GM23248 (cell line): ENCODE results near the gene CRB3. TPM values are rescaled to one million over a fixed set of nuclear protein-coding genes. Genes with fewer than 3 reads are reported as not detected.
"Not testable (repeated sequence)": the region's sequence is repeated elsewhere in the genome, so short reads cannot be mapped to it uniquely, and the experiment has no call there.

Source experiments
- DNase-seq: peaks from one replicate; pipeline ENCODE4 v3.0.0-alpha.2; 2015
- H2AFZ ChIP-seq: fragments of 200-600 bp; sonication (generic); 2 replicates; pipeline ENCODE4 v1.6.1; 2016; ENCODE audit warnings: antibody characterized with exemption
- H3F3A ChIP-seq: fragments of 200-600 bp; sonication (generic); 2 replicates; pipeline ENCODE4 v1.6.1; 2016; ENCODE audit warnings: mild to moderate bottlenecking, antibody characterized with exemption, mixed run types; ENCODE audit not compliant: insufficient read depth
- H3K27ac ChIP-seq: fragments of 200-600 bp; sonication (generic); 2 replicates; pipeline ENCODE4 v1.5.1; 2016; ENCODE audit warnings: mild to moderate bottlenecking
- H3K27me3 ChIP-seq: fragments of 200-600 bp; sonication (generic); replicated peaks from 2 replicates; pipeline ENCODE4 v1.6.1; 2016; ENCODE audit warnings: mild to moderate bottlenecking; ENCODE audit not compliant: insufficient read depth
- H3K36me3 ChIP-seq: fragments of 200-600 bp; sonication (generic); 2 replicates; pipeline ENCODE4 v1.6.1; 2016; ENCODE audit warnings: low read depth, mild to moderate bottlenecking
- H3K4me1 ChIP-seq: fragments of 200-600 bp; sonication (generic); 2 replicates; pipeline ENCODE4 v1.6.1; 2016; ENCODE audit warnings: mild to moderate bottlenecking; ENCODE audit not compliant: insufficient read depth
- H3K4me2 ChIP-seq: fragments of 200-600 bp; sonication (generic); one replicate; pipeline ENCODE4 v1.6.1; 2016; ENCODE audit warnings: mild to moderate bottlenecking; ENCODE audit not compliant: unreplicated experiment
- H3K4me3 ChIP-seq: fragments of 200-600 bp; sonication (generic); 2 replicates; pipeline ENCODE4 v1.5.1; 2016; ENCODE audit warnings: mild to moderate bottlenecking
- H3K79me2 ChIP-seq: fragments of 200-600 bp; sonication (generic); 2 replicates; pipeline ENCODE4 v1.6.1; 2016; ENCODE audit warnings: mild to moderate bottlenecking; ENCODE audit not compliant: insufficient read depth
- H3K9ac ChIP-seq: fragments of 200-600 bp; sonication (generic); 2 replicates; pipeline ENCODE4 v1.6.1; 2016; ENCODE audit warnings: mild to moderate bottlenecking
- H3K9me2 ChIP-seq: fragments of 200-600 bp; sonication (generic); 2 replicates; pipeline ENCODE4 v1.6.1; 2016; ENCODE audit warnings: mixed run types, mild to moderate bottlenecking, moderate library complexity; ENCODE audit not compliant: insufficient read depth
- H3K9me3 ChIP-seq: fragments of 200-600 bp; sonication (generic); one replicate; pipeline ENCODE4 v1.6.1; 2017; ENCODE audit warnings: low read depth
- H4K20me1 ChIP-seq: fragments of 200-600 bp; sonication (generic); 2 replicates; pipeline ENCODE4 v1.6.0; 2016; ENCODE audit not compliant: insufficient read depth
- EZH2 ChIP-seq: fragments of 200-600 bp; sonication (generic); IDR thresholded peaks from 2 replicates; pipeline ENCODE4 v1.6.1; 2018; ENCODE audit warnings: antibody characterized with exemption, mild to moderate bottlenecking; ENCODE audit not compliant: insufficient read depth, poor library complexity, severe bottlenecking
- EZH2phosphoT487 ChIP-seq: fragments of 200-600 bp; sonication (generic); IDR thresholded peaks from 2 replicates; pipeline ENCODE4 v1.6.1; 2018; ENCODE audit warnings: antibody characterized with exemption, moderate library complexity, mild to moderate bottlenecking, low read depth; ENCODE audit not compliant: insufficient read depth
- WGBS, 2 experiments: methylation state at CpG; one replicate each; pipeline ENCODE4 v1.1.6; 2015 to 2017; ENCODE audit warnings: low lambda C conversion rate in 2 of 2, low coverage in 1 of 2; ENCODE audit errors: missing lambda C conversion rate in 2 of 2; 5-methylcytosine and 5-hydroxymethylcytosine counted together
- in situ Hi-C: fragments of 300-500 bp; cut with MboI; formaldehyde crosslinking; loops from 2 replicates; pipeline ENCODE4 v1.15.0; 2020
- polyA plus RNA-seq: library from polyadenylated mRNA; unstranded; fragments of >200 nt; fragmentation: Nextera tagmentation; extraction: Ambion mirVana; gene quantifications from 2 replicates; pipeline ENCODE4 v1.2.1, GENCODE V29; 2016
- total RNA-seq: library from RNA; depleted of rRNA; stranded (reverse); fragments of >200 nt; shearing (Covaris generic); gene quantifications from 2 replicates; pipeline ENCODE4 v1.2.3, GENCODE V29; 2014

Gene CRB3
- total and polyA plus RNA-seq, 2 experiments from 2014 or later, result not detected

DNA sequence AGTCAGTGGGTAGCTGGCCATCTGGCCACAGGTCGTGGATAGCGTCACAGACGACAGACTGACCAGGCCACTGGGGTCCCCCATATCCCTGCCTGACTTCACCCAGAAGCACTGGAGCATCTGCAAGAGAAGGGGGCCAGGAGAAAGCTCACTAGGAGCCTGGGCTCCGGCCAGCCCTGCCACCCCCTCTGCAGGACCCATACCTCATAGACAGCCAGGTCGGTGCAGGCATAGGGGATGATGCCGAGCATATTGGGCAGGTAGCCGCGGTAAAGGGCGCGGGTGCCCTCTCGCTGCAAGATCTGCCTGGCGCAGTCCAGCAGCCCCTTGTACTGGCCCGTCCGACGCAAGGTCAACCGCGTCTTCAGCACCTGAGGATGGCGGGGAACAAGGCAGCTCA, 36.9 kb upstream of the CRB3 start:
- H3K9me2 ChIP-seq, result no peaks in the 10 kb centered on the region
- no peaks in the 10 kb centered on the region for H3K9me3 ChIP-seq
- TF ChIP-seq EZH2phosphoT487, result no peak
- no peak for TF ChIP-seq EZH2
- H3K4me3 ChIP-seq, result no peak overlapping the region
- no peak overlapping the region for H2AFZ ChIP-seq
- H3K4me1 ChIP-seq, result peaks cover 10% of the 10 kb centered on the region
- in situ Hi-C loops, result no loop called here
- H3K9ac ChIP-seq, result no peak overlapping the region
- no peak overlapping the region for H3K27ac ChIP-seq
- WGBS, 2 experiments, result 87% methylated on average over 18 of the region's 18 CpGs
- H3K79me2 ChIP-seq, result peaks cover 20% of the 10 kb centered on the region
- no peaks in the 10 kb centered on the region for H3K36me3 ChIP-seq
- peaks cover 9% of the 10 kb centered on the region for H4K20me1 ChIP-seq
- no peaks in the 10 kb centered on the region for H3K27me3 ChIP-seq
- no peak for DNase-seq
- no peaks in the 10 kb centered on the region; the same call in 1 of the 2 replicates for H3F3A ChIP-seq
- H3K4me2 ChIP-seq, result no peak overlapping the region

DNA sequence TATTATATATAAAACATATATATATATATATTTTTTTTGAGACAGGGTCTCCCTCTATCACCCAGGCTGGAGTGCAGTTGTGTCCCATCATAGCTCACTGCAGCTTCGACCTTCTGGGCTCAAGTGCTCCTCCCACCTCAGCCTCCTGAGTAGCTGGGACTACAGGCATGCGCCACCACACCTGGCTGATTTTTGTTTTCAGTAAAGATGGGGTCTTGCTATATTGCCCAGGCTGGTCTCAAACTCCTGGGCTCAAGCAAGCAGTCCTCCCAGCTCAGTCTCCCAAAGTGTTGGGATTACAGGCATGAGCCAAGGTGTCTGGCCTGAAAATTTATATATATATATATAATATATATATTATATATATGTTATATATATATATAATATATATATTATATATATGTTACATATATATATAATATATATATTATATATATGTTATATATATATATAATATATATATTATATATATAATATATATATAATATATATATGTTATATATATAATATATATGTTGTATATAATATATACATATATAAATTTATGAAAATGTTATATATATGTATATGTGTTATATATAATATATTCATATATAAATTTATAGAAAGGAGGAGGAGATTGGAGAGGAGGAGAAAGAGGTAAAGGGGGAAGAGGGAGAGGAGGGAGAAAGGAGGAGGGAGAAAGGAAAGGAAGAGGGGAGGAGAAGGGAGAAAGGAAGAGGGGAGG, 35.2 kb upstream of the CRB3 start:
- H3F3A ChIP-seq, H3K9me2 ChIP-seq, H3K9me3 ChIP-seq, in situ Hi-C loops, H3K27ac ChIP-seq, H2AFZ ChIP-seq, H3K4me3 ChIP-seq, H3K36me3 ChIP-seq, H3K9ac ChIP-seq, H3K27me3 ChIP-seq, H3K79me2 ChIP-seq, H3K4me1 ChIP-seq, DNase-seq, H4K20me1 ChIP-seq, H3K4me2 ChIP-seq: not testable (repeated sequence)
- 62 to 73% methylated on average over 2 of the region's 2 CpGs for WGBS, 2 experiments

DNA sequence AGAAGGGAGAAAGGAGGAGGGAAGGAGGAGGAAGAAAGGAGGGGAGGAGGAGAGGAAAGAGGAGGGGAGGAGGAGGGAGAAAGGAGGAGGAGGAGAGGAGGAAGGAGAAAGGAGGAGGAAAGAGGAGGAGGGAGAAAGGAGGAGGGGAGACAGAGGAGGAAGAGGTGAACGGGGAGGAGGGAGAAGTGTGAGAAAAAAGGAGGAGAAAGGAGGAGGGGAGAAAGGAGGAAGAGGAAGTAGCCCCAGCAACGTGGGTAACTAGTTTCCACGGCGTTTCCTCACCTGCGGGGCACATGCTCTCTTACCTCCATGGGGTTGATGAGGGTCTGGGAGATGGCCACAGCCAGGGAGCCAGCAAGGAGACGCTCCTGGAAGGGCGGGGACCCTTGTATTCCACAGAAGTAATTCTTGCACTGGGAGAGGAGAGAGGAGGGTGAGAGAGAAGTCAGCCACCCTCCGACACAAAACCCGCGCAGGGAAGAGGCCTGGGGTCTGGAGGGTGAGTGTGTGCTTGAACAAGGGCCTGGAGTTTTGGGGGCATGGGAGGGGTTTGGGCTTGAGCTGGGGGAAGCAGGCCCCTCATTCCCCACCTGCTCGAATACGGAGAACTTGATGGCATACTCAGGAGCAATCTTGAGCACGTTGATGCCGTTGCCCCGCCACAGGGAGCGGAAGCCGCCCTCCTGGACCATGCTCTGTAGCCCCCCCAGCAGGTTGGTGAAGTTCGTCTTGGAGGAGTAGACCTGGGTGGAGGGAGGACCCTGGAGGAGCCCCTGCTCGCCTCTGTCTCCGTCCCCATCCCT, 34.5 kb upstream of the CRB3 start:
- 43 to 58% methylated on average over 13 to 20 of the region's 20 CpGs for WGBS, 2 experiments
- H3K36me3 ChIP-seq, result no peaks in the 10 kb centered on the region
- H3K79me2 ChIP-seq, result no peaks in the 10 kb centered on the region
- TF ChIP-seq EZH2, result no peak
- no peak for TF ChIP-seq EZH2phosphoT487
- H3F3A ChIP-seq, result no peaks in the 10 kb centered on the region
- in situ Hi-C loops, result no loop called here
- H3K27ac ChIP-seq, result no peak overlapping the region
- DNase-seq, result no peak
- no peaks in the 10 kb centered on the region for H3K27me3 ChIP-seq
- H3K4me1 ChIP-seq, result no peaks in the 10 kb centered on the region
- H2AFZ ChIP-seq, result no peak overlapping the region
- H3K4me3 ChIP-seq, result no peak overlapping the region
- H4K20me1 ChIP-seq, result no peaks in the 10 kb centered on the region
- no peak overlapping the region for H3K9ac ChIP-seq
- H3K9me3 ChIP-seq, result no peaks in the 10 kb centered on the region
- no peak overlapping the region for H3K4me2 ChIP-seq
- no peaks in the 10 kb centered on the region for H3K9me2 ChIP-seq

DNA sequence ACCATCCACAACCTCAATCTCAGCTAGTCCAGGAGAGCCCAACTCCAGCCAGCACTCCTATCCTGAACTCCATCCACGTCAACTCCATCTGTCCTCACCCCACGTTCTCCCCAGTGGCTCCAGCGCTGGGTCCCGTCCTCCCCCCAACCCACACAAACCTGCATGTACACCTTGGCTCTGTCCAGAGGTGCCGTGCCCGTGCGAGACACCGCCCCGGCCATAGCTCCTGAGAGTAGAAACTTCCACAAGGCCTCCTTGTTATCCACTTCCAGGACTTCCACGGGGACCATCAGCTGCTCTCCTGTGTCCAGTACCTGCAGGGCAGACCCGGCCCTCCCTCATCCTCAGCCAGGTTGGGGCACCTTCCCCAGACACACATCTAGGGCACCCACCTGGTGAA, 32.2 kb upstream of the CRB3 start:
- WGBS, 2 experiments, result 72 to 76% methylated on average over 11 of the region's 11 CpGs
- Histone ChIP-seq H3F3A (no peaks in the 10 kb centered on the region), H3K27me3 (no peaks in the 10 kb centered on the region), H3K9me3 (no peaks in the 10 kb centered on the region), H3K4me3 (no peak overlapping the region), H3K27ac (no peak overlapping the region), H3K4me1 (no peaks in the 10 kb centered on the region), H3K79me2 (no peaks in the 10 kb centered on the region), H3K4me2 (no peak overlapping the region), H3K36me3 (no peaks in the 10 kb centered on the region), H4K20me1 (no peaks in the 10 kb centered on the region), H3K9ac (no peak overlapping the region), H2AFZ (no peak overlapping the region), H3K9me2 (no peaks in the 10 kb centered on the region)
- DNase-seq, result no peak
- in situ Hi-C loops, result no loop called here
- TF ChIP-seq EZH2, result no peak
- no peak for TF ChIP-seq EZH2phosphoT487
